ENCODE results near the gene MCTP2.

Gene MCTP2

GRCh38 chr15:94363382-94363781, 132.0 kb downstream of the MCTP2 start:
- DNase-seq, result no peak

DNA sequence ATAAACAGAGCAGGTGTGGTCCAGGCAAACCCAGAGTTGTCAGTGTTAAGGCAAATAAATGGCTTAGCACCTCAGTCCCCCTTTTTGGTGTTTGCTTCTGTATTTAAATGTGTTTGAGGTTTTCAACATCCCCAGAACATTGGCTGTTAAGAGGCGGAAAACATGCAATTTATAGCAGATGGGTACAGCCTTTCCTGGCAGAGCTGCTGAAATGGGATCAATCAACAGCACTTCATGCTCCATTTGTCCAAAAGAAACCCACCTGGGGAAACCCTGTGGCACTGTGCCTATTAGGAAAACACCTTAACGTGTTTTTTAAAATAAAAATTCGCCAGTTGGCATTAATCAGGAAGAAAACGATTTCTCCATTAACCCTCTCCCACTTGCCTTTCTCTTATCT, 135.4 kb downstream of the MCTP2 start:
- no peak for DNase-seq

DNA sequence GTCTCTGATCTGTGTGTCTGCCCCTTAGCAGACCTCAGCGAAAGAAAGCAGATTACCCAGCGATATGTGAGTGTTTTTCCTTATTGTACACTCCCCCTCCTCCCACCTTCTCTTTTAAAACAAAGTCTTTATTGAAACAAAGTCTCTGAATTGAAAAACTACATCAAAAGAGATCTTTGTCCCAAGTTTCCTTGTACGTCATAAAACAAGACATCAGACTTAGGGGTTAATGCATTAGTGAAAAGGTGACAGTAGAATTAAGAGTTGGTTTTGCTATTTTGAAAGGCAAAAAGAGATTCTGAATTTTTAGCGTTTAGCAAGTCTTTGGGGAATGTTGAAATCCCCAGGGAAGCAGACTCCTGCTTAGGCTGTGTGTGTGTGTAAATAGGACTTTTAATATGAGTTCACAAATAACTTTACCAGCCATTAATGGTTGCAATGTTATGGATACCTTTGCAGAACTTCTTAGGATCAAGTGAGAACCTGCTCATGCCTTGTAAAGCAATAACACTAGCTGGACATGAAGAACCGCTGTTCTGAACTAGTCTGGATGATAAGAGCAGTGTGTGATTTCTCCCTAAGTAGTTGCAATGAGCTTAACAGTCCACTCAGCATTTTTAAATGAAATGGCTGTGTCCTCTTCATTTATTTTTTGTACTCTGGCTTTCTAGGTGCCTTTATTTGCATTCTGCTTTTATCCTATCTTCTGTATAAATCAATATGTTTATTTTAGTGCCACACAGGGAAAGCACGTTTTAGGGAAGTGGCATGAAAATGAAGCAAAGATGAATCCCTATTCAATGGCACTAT, 136.6 kb downstream of the MCTP2 start:
- DNase-seq, result no peak

- no peak for DNase-seq
Measured at GRCh38 chr15:94370206-94370935, 139.0 kb downstream of the MCTP2 start.

DNA sequence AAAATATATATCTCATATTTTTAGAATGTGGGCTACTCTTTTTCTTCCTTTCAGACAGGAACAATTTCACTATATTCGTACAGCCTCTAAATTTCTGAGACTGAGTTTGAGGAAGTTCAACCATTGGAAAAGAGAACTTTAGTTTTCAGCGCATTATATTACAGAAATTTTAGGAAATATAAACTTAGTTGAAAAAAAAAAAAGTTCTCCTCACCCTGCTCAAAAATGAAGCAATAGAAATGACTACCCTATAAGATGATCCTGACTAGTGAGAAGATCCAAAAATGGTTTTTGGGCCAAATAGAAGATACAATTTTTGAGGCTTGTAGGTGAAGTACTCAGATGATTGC, 139.6 kb downstream of the MCTP2 start:
- no peak for DNase-seq

DNA sequence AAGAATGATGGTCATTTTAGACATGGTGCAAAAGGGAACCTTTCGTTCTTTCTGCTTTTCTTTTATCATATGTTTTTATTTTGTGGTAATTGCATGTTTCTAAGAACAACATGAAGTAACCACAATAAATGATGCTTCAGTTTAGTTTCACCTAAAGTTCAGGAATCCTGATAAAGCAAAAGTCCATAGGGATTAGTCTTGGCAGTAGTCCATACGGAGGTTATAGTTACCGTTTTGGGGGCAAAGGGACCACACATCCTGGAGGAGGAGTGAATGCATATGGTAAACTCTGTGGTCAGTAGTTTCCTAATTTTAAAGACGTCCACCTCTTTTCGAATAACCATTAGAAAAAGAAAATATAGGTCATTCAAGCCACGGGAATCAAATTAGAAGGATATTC, 141.5 kb downstream of the MCTP2 start:
- DNase-seq, result no peak

- no peak for DNase-seq
Measured at GRCh38 chr15:94375997-94376396, 144.6 kb downstream of the MCTP2 start.

DNA sequence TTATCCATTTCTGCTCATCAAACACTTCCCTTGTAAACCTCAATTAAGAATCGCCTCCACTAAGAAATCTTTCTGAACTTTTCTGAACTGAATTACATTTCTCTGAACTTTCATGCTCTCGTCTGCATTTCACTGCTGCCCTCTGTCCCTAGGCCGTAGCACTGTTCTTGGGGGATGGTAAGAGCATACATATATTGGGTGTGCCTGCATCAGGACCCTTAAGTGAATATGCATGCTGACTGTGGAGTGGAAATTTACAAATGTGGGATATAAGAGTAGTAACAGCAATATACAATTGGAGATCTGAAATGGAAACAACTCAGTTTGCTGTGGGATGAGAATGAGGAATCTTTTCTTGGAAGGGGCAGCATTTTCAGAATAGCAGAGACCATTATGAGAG, 148.6 kb downstream of the MCTP2 start:
- DNase-seq, result no peak

DNA sequence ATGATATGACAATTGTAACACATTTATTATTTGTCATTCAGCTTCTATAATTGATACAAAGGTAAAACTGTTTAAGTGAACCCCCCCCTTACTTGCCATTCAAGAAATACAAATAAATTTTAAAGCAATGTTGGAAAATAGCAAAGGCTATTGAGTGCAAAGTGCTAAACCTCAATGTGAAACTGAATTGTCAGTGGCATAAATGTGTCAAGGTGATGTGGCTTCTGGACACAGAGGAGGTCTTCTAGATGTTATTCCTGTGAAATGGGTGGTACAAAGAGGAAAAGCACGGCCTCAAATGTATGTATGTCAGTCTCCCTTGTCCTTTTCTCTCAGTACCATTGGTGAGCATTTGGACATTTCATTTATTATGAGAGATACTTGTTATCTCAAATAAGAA, 149.4 kb downstream of the MCTP2 start:
- DNase-seq, result no peak

GRCh38 chr15:94381384-94381783, 150.0 kb downstream of the MCTP2 start:
- DNase-seq, result no peak

DNA sequence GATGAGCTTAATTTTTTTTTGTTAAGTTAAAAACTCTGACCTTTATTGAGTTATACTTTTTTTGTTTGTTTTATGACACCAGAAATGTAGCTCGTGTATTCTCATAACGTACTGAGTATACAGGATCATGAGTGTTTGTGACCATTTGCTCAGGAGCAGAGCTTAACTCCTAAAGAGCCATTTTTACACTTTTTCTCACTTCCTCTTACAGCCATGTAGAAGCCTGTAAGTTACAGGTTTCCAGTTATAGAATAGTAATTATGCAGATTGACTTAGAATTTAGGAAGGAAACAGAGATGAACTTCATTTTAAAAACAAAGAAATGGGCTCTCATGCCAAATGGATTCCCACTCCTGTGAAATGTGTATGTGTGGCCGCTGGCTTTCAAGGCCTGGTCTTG, 151.7 kb downstream of the MCTP2 start:
- DNase-seq, result no peak

DNA sequence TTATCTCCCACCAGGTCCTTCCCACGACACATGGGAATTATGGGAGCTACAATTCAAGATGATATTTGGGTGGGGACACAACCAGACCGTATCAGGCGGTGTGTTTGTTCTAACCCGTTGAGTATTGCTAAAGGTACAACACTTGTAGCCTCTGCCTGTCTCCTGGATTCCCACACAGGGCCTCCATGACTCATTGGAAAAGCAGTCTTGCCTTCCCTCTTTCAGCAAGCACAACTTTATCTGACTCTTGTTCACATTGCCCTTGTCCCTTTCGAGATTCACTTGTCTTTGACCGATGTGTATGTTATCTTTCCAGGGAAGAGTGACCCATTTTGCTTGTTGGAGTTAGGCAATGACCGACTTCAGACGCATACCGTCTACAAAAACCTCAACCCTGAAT, 152.3 kb downstream of the MCTP2 start:
- DNase-seq, result no peak

- no peak for DNase-seq
Measured at GRCh38 chr15:94385441-94385840, 154.1 kb downstream of the MCTP2 start.

DNA sequence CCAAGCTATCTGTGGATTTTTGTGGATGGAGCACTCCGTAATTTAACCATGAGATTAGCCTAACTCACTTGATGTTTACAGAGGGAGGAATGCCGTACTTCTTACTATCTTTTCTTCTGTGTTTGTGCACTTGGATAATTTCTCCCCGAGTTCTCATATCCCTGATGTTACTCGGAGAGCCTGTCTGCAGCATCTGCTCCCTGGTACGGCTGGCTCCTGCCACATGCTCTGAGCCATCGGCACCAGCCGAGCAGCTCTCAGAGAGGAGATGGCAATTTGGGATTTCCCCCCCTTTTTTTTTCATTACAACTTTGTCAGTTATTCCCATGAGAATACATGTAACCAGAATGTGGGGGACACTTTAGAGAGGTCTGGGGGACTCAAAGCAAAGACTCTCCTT, 155.0 kb downstream of the MCTP2 start:
- no peak for DNase-seq

GRCh38 chr15:94387442-94387841, 156.1 kb downstream of the MCTP2 start:
- no peak for DNase-seq

- no peak for DNase-seq
Measured at GRCh38 chr15:94387849-94388441, 156.6 kb downstream of the MCTP2 start.

GRCh38 chr15:94395640-94396039, 164.3 kb downstream of the MCTP2 start:
- no peak for DNase-seq

DNA sequence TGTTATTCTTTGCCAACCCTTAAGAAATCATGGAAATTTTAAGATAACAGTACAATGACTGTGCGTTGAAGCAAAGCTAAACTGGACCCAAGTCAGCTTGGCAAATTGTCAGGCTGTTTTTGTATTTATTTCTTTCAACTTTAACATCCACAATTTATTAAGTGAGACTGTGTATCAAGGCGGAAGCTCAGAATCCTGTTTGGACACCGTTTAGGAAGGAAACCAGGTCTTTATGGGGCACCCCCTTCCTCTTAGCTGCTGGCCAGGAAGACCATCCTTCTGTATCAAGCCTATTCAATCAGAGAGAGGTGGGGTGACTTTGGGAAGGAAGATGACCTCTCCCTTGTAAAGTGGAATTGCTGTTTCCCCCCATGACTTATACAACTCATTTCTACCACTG, 166.0 kb downstream of the MCTP2 start:
- DNase-seq, result no peak

GRCh38 chr15:94398001-94398400, 166.6 kb downstream of the MCTP2 start:
- no peak for DNase-seq

DNA sequence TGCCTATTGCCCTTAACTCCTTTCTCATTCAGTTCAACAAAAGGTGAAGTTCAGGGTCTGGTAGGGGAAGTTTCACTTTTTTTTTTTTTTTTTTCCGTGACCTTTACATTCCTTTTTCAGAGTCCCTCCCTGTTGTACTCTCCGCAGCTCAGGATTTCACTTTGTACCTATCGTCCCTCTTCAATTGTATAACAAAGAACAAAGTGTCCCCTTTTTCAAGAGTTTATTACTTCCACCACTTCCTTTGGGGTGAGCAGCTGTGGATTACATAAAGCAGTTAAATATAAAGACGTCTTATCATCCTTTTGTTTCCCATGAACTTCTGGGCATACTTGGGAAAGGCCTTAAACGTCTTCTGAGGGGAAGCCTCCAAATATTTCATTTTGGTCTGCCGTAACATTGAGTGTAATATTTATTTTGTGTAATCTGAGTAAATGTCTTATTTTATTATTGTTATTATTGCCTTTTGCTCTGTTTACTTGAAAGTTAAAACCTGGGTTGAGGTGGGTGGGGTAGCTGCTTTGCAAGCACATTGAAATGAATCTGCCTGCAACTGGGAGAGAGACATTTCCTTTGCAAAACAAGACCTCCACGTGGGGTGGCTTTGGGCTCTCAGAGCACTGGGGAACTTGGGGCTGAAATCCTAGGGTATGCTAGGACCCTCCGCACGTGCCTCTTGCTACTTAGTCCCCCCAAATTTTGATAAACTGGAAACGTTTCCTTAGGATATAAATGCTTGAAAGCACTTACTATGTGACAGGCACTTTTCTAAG, 169.4 kb downstream of the MCTP2 start:
- no peak for DNase-seq

DNA sequence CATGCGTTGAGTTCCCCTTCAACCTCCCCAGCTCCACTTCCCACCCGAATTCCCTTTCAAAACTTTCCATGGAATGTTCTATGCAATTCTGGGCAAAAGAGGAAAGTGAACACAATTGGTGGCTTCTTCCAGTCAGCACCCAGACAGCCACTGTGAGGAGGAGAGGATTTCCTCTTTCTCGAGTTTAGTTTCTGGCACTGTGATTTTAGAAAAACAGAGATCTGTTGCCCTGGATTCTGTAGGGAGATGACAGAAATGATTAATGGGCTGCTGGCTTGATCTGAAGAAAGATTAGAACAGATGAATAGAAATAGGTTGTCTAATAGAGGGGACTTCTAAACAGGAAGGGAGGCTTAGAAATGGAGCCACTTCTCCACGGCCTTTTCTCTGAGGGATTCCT, 172.0 kb downstream of the MCTP2 start:
- DNase-seq, result no peak

DNA sequence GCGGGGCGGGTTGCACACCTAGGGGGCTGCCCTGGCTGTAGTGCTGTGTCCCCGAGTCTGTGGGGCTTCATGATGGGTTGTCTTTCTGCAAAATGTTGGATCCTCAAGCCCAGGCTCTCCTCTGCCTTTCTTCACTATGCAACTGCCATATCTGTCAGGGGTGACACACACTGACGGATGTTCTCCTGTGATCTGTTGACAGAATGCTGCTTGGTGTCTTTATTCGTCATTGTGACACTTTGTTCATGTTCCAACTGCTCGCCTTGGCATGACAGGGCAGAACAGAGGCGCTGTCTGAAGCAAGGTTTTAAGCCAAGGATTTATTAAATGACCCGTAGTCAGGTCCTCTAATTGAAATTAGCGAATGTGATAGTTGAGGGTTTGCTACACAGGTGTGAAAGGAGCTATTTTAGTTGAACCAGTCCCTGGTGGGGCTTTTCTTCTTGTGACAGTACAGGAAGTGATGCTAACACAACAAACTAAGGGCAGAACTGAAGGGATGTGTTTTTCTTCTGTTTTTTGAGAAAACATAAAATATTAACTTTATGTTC, 173.4 kb downstream of the MCTP2 start:
- no peak for DNase-seq

DNA sequence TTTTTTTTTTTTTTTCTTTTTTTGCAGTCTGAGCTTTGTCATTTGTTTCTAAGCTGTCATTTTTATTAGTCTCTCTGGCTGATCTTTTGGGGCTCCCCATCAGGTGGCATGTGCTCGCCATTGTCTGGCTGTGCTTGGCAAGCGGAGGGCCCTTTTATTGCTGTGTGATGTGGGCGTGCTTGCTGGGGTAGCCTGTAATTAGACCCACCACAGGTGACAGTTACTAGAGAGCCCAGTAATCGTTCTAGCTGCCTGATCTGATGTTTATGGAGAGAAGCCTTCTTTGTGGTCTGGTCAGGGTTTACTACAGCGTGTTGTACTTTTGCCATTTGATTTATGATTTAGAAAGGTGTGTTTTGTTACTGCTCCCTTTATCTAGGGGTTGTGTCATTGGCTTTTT, 179.9 kb downstream of the MCTP2 start:
- no peak for DNase-seq

Measured in HCEC 1CT (cell line).